CD8-positive, alpha-beta memory T cell (primary cell): ENCODE data around the gene IQSEC3. TPM values are rescaled to one million over a fixed set of nuclear protein-coding genes. Genes with fewer than 3 reads are reported as not detected.
"Not testable (repeated sequence)": the region's sequence is repeated elsewhere in the genome, so short reads cannot be mapped to it uniquely, and the experiment has no call there.

Experiments
- CTCF ChIA-PET: fragments of 350-600 bp; sonication (Branson Sonifier 250); formaldehyde crosslinking; loops from one replicate; lab custom pipeline; 2021; ENCODE audit warnings: antibody characterized with exemption; lab: Charles Lee
- POLR2A ChIA-PET: fragments of 350-600 bp; sonication (Branson Sonifier 250); formaldehyde crosslinking; loops from one replicate; lab custom pipeline; 2021; ENCODE audit warnings: antibody characterized with exemption; lab: Charles Lee
- DNase-seq, 5 donors: peaks; one replicate each; pipeline versions ENCODE4 v3.0.0 to v3.0.0-alpha.2; 2020 to 2022; ENCODE audit warnings: mixed read lengths in 1 of 5
- H3K27ac ChIP-seq: one replicate; pipeline ENCODE4 v1.7.0; 2013; ENCODE audit warnings: low read depth, mild to moderate bottlenecking, low read length, moderate library complexity
- H3K27me3 ChIP-seq: 2 replicates; pipeline ENCODE4 v1.7.0; 2013; ENCODE audit warnings: low read length, mild to moderate bottlenecking; ENCODE audit not compliant: insufficient read depth, poor library complexity, severe bottlenecking
- H3K36me3 ChIP-seq: 2 replicates; pipeline ENCODE4 v1.7.0; 2013; ENCODE audit warnings: mild to moderate bottlenecking, low read length, moderate library complexity; ENCODE audit not compliant: insufficient read depth
- H3K4me1 ChIP-seq: 2 replicates; pipeline ENCODE4 v1.7.0; 2013; ENCODE audit warnings: mild to moderate bottlenecking, low read length, moderate library complexity; ENCODE audit not compliant: insufficient read depth
- H3K4me3 ChIP-seq: 2 replicates; pipeline ENCODE4 v1.7.0; 2013; ENCODE audit warnings: mild to moderate bottlenecking, low read length
- H3K9me3 ChIP-seq: 2 replicates; pipeline ENCODE4 v1.7.0; 2013; ENCODE audit warnings: mild to moderate bottlenecking, low read length
- H3K27ac Mint-ChIP-seq, 8 donors: one replicate each; pipeline ENCODE4 v1.8.0; 2020 to 2021; ENCODE audit warnings: mixed read lengths in 8 of 8, mild to moderate bottlenecking in 6 of 8, inconsistent platforms in 3 of 8, moderate library complexity in 3 of 8
- H3K27me3 Mint-ChIP-seq, 2 donors: one replicate each; pipeline ENCODE4 v1.8.0; 2020 to 2021; ENCODE audit warnings: mixed read lengths in 2 of 2, mild to moderate bottlenecking in 1 of 2, moderate library complexity in 1 of 2
- H3K36me3 Mint-ChIP-seq, 3 donors: one replicate each; pipeline ENCODE4 v1.8.0; 2020 to 2021; ENCODE audit warnings: mixed read lengths in 3 of 3, inconsistent platforms in 1 of 3, mild to moderate bottlenecking in 1 of 3
- H3K4me1 Mint-ChIP-seq, 3 donors: one replicate each; pipeline ENCODE4 v1.8.0; 2020 to 2021; ENCODE audit warnings: mixed read lengths in 3 of 3, inconsistent platforms in 1 of 3, mild to moderate bottlenecking in 1 of 3
- H3K4me3 Mint-ChIP-seq, 7 donors: one replicate each; pipeline ENCODE4 v1.8.0; 2020 to 2021; ENCODE audit warnings: mixed read lengths in 7 of 7, mild to moderate bottlenecking in 6 of 7, moderate library complexity in 4 of 7, inconsistent platforms in 2 of 7
- H3K9me3 Mint-ChIP-seq, 5 donors: one replicate each; pipeline ENCODE4 v1.8.0; 2020 to 2022; ENCODE audit warnings: mixed read lengths in 5 of 5, mild to moderate bottlenecking in 3 of 5, moderate library complexity in 2 of 5, inconsistent platforms in 1 of 5
- polyA plus RNA-seq: library from polyadenylated mRNA; unstranded; fragments of 300-500 nt; fragmentation: Illumina TruSeq; gene quantifications from one replicate; pipeline ENCODE4 v1.2.3, GENCODE V29; 2021
- total RNA-seq, 2 experiments: library from RNA; stranded (reverse); gene quantifications; one replicate each; pipeline ENCODE4 v1.2.3, GENCODE V29; 2021

IQSEC3 gene
- total and polyA plus RNA-seq, 3 experiments from 2014 or later = 0.53 to 0.88 TPM; not detected in 1

- H3K9me3 Mint-ChIP-seq = no peaks in the 10 kb centered on the region
- no peaks in the 10 kb centered on the region for H3K36me3 ChIP-seq
Measured at GRCh38 chr12:22530-23201, 43.9 kb upstream of the IQSEC3 start.

GRCh38 chr12:27904-28303 lies 38.7 kb upstream of the IQSEC3 start:
- H3K36me3 Mint-ChIP-seq, POLR2A ChIA-PET, H3K27ac ChIP-seq: not testable (repeated sequence)

More at GRCh38 chr12:22530-23201, 43.9 kb upstream of the IQSEC3 start:
- Histone ChIP-seq H3K27ac (no peak overlapping the region), H3K4me3 (no peak overlapping the region), H3K4me1 (no peaks in the 10 kb centered on the region), H3K27me3 (no peaks in the 10 kb centered on the region), H3K9me3 (no peaks in the 10 kb centered on the region)
- peak overlapping the region; percentile 4 to 93 (median 79) for H3K27ac Mint-ChIP-seq
- H3K4me1 Mint-ChIP-seq = peaks cover 11 to 20% (median 11%) of the 10 kb centered on the region in 3 donors
- H3K27me3 Mint-ChIP-seq = no peaks in the 10 kb centered on the region
- CTCF ChIA-PET = no interaction called here
- H3K4me3 Mint-ChIP-seq = no peak overlapping the region
- POLR2A ChIA-PET = no interaction called here
- peak in 1 of 5 donors; percentile 39 for DNase-seq
- H3K36me3 Mint-ChIP-seq = peaks cover 0 to 29% (median 7%) of the 10 kb centered on the region in 3 donors

GRCh38 chr12:38775-39174 lies 27.8 kb upstream of the IQSEC3 start:
- H3K36me3 ChIP-seq, H3K4me3 ChIP-seq, H3K9me3 Mint-ChIP-seq, H3K27me3 ChIP-seq, H3K27ac ChIP-seq, H3K4me3 Mint-ChIP-seq, DNase-seq, H3K36me3 Mint-ChIP-seq, H3K4me1 Mint-ChIP-seq, POLR2A ChIA-PET, CTCF ChIA-PET, H3K4me1 ChIP-seq, H3K27me3 Mint-ChIP-seq, H3K9me3 ChIP-seq, H3K27ac Mint-ChIP-seq: not testable (repeated sequence)

More at GRCh38 chr12:27904-28303, 38.7 kb upstream of the IQSEC3 start:
- DNase-seq, H3K9me3 ChIP-seq, H3K9me3 Mint-ChIP-seq, H3K27me3 ChIP-seq, H3K4me3 ChIP-seq, H3K4me1 Mint-ChIP-seq, H3K4me3 Mint-ChIP-seq, H3K36me3 ChIP-seq, H3K4me1 ChIP-seq, H3K27ac Mint-ChIP-seq, H3K27me3 Mint-ChIP-seq, CTCF ChIA-PET: not testable (repeated sequence)

GRCh38 chr12:39555-40265 lies 26.9 kb upstream of the IQSEC3 start:
- DNase-seq = peak in 1 of 5 donors; percentile 13
- H3K27ac Mint-ChIP-seq, H3K27me3 ChIP-seq, H3K9me3 Mint-ChIP-seq, H3K9me3 ChIP-seq, H3K36me3 Mint-ChIP-seq, H3K36me3 ChIP-seq, H3K4me1 ChIP-seq, H3K4me1 Mint-ChIP-seq, H3K27me3 Mint-ChIP-seq, H3K4me3 ChIP-seq, H3K4me3 Mint-ChIP-seq, POLR2A ChIA-PET, H3K27ac ChIP-seq, CTCF ChIA-PET: not testable (repeated sequence)

GRCh38 chr12:44352-44751 lies 22.2 kb upstream of the IQSEC3 start:
- H3K36me3 Mint-ChIP-seq, H3K36me3 ChIP-seq, CTCF ChIA-PET, H3K4me3 ChIP-seq, H3K4me3 Mint-ChIP-seq, H3K27ac ChIP-seq, H3K9me3 ChIP-seq, H3K27me3 ChIP-seq, H3K27ac Mint-ChIP-seq, H3K4me1 ChIP-seq, POLR2A ChIA-PET, H3K9me3 Mint-ChIP-seq, H3K4me1 Mint-ChIP-seq: not testable (repeated sequence)
- H3K27me3 Mint-ChIP-seq = peaks cover 19 to 40% of the 10 kb centered on the region in 2 donors
- peak in 1 of 5 donors; percentile 42 for DNase-seq

GRCh38 chr12:45235-45990 lies 21.2 kb upstream of the IQSEC3 start:
- H3K4me3 ChIP-seq, H3K9me3 Mint-ChIP-seq, H3K27me3 ChIP-seq, POLR2A ChIA-PET, H3K27ac Mint-ChIP-seq, H3K9me3 ChIP-seq, H3K36me3 ChIP-seq, DNase-seq, H3K4me3 Mint-ChIP-seq, H3K4me1 Mint-ChIP-seq, CTCF ChIA-PET, H3K4me1 ChIP-seq, H3K27ac ChIP-seq, H3K36me3 Mint-ChIP-seq: not testable (repeated sequence)
- H3K27me3 Mint-ChIP-seq = peaks cover 20 to 47% of the 10 kb centered on the region in 2 donors

GRCh38 chr12:45991-46358 lies 20.6 kb upstream of the IQSEC3 start:
- POLR2A ChIA-PET, DNase-seq, H3K4me1 ChIP-seq: not testable (repeated sequence)

GRCh38 chr12:46542-46941 lies 20.0 kb upstream of the IQSEC3 start:
- H3K4me3 Mint-ChIP-seq, H3K36me3 Mint-ChIP-seq, H3K4me1 Mint-ChIP-seq, H3K4me1 ChIP-seq, H3K9me3 ChIP-seq, H3K36me3 ChIP-seq, POLR2A ChIA-PET, H3K27me3 ChIP-seq, H3K27ac ChIP-seq, H3K9me3 Mint-ChIP-seq, CTCF ChIA-PET, H3K4me3 ChIP-seq, DNase-seq: not testable (repeated sequence)
- peaks cover 27 to 54% of the 10 kb centered on the region in 2 donors for H3K27me3 Mint-ChIP-seq
- H3K27ac Mint-ChIP-seq = peak overlapping the region in 1 of 8 donors; percentile 1

More at GRCh38 chr12:45991-46358, 20.6 kb upstream of the IQSEC3 start:
- H3K9me3 Mint-ChIP-seq, H3K4me3 Mint-ChIP-seq, H3K36me3 ChIP-seq, H3K27ac Mint-ChIP-seq, H3K4me3 ChIP-seq, H3K27me3 ChIP-seq, H3K4me1 Mint-ChIP-seq, H3K36me3 Mint-ChIP-seq, CTCF ChIA-PET, H3K27ac ChIP-seq, H3K9me3 ChIP-seq: not testable (repeated sequence)
- H3K27me3 Mint-ChIP-seq = peaks cover 22 to 48% of the 10 kb centered on the region in 2 donors
